Measurements from ENCODE around the gene SOBP.
A peak's percentile ranks its signal among the peaks of the same experiment; 100 is the strongest.

Gene SOBP

DNA sequence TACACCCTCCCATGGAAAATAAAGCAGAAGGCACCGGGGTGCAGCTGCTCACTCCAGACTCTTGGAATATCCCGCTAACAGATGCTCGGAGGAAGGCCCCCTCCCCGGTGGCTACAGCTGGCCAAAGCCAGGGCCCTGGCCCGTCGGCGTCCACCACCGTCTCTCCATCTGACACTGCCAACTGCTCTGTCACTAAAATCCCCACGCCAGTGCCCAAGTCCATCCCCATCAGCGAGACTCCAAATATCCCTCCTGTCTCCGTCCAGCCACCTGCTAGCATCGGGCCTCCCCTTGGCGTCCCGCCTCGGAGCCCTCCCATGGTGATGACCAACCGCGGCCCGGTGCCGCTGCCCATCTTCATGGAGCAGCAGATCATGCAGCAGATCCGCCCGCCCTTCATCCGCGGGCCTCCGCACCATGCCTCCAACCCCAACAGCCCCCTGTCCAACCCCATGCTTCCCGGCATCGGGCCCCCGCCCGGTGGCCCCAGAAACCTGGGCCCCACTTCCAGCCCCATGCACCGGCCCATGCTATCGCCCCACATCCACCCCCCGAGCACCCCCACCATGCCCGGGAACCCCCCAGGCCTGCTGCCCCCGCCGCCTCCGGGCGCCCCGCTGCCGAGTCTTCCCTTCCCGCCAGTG lies 143.9 kb downstream of the SOBP start:
- Histone ChIP-seq H3K4me1 (ENCODE audit: control insufficient read depth, insufficient read depth, low read length) (peaks cover 6% of the 10 kb centered on the region), H3K36me3 (ENCODE audit: control insufficient read depth in 2 of 2, insufficient read depth in 1 of 2, low read length in 2 of 2) (peaks cover 0 to 30% of the 10 kb centered on the region in 2 experiments; a peak in 1 of 3 replicates), H3K9me3 (ENCODE audit: control insufficient read depth, insufficient read depth, low read depth, low read length) (no peaks in the 10 kb centered on the region), H3K4me3 (ENCODE audit: low read depth, low read length) (no peak overlapping the region), H3K27ac (ENCODE audit: extremely low read depth, low read depth, low read length) (no peak overlapping the region)
- TF ChIP-seq ZNF449 (tag by site-specific recombination; IDR thresholded peaks at IDR 0.05) (no peak), ZNF155 (tag by site-specific recombination; IDR thresholded peaks at IDR 0.05) (no peak), ZNF610 (tag by site-specific recombination; IDR thresholded peaks at IDR 0.05; ENCODE audit: borderline replicate concordance) (no peak), ZNF202 (tag by site-specific recombination; IDR thresholded peaks at IDR 0.05; ENCODE audit: borderline replicate concordance) (peak; percentile 33; the same call in 1 of the 2 replicates), ZNF274 (IDR thresholded peaks at IDR 0.05; ENCODE audit: low read length) (no peak), ZNF274 (tag by site-specific recombination; IDR thresholded peaks at IDR 0.05; ENCODE audit: borderline replicate concordance) (no peak), ZNF701 (tag by site-specific recombination; IDR thresholded peaks at IDR 0.05) (no peak)
- POLR2A ChIA-PET, result no interaction called here
- CTCF ChIA-PET, result no interaction called here

DNA sequence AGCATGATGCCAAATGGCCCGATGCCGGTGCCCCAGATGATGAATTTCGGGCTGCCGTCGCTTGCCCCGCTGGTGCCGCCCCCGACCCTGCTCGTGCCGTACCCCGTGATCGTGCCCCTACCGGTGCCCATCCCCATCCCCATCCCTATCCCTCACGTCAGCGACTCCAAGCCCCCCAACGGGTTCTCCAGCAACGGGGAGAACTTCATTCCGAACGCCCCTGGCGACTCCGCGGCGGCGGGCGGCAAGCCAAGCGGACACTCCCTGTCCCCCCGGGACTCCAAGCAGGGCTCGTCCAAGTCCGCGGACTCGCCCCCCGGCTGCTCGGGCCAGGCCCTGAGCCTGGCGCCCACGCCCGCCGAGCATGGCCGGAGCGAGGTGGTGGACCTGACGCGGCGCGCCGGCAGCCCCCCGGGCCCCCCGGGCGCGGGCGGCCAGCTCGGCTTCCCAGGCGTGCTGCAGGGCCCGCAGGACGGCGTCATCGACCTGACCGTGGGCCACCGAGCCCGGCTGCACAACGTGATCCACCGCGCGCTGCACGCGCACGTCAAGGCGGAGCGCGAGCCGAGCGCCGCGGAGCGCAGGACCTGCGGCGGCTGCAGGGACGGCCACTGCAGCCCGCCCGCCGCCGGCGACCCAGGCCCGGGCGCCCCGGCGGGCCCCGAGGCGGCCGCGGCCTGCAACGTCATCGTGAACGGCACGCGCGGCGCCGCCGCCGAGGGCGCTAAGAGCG lies 144.6 kb downstream of the SOBP start:
- H3K27ac ChIP-seq (ENCODE audit: extremely low read depth, low read depth, low read length), result no peak overlapping the region
- H3K36me3 ChIP-seq (ENCODE audit: control insufficient read depth in 2 of 2, insufficient read depth in 1 of 2, low read length in 2 of 2), result peaks cover 0 to 30% of the 10 kb centered on the region in 2 experiments; a peak in 1 of 3 replicates
- TF ChIP-seq ZNF202 (tag by site-specific recombination; IDR thresholded peaks at IDR 0.05; ENCODE audit: borderline replicate concordance) (peak; percentile 71; the same call in 1 of the 2 replicates), ZNF132 (tag by site-specific recombination; IDR thresholded peaks at IDR 0.05; ENCODE audit: borderline replicate concordance) (no peak)
- H3K4me1 ChIP-seq (ENCODE audit: control insufficient read depth, insufficient read depth, low read length), result no peaks in the 10 kb centered on the region; the same call in 1 of the 2 replicates
- no peak overlapping the region for H3K4me3 ChIP-seq (ENCODE audit: low read depth, low read length)
- ChIA-PET CTCF (no interaction called here), POLR2A (no interaction called here)
- no peaks in the 10 kb centered on the region for H3K9me3 ChIP-seq (ENCODE audit: control insufficient read depth, insufficient read depth, low read depth, low read length)

DNA sequence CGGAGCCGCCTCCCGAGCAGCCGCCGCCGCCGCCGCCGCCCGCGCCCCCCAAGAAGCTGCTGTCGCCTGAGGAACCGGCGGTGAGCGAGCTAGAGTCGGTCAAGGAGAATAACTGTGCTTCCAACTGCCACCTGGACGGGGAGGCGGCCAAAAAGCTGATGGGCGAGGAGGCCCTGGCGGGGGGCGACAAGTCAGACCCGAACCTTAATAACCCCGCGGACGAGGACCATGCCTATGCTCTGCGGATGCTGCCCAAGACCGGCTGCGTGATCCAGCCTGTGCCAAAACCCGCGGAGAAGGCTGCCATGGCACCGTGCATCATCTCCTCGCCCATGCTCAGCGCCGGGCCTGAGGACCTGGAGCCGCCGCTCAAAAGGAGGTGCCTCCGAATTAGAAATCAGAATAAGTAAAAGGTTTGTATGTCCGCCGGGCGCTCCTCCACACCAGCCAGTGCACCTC lies 145.2 kb downstream of the SOBP start:
- POLR2A ChIA-PET, result no interaction called here
- CTCF ChIA-PET, result no interaction called here
- no peak overlapping the region for H3K4me3 ChIP-seq (ENCODE audit: low read depth, low read length)
- no peaks in the 10 kb centered on the region; the same call in 1 of the 2 replicates for H3K4me1 ChIP-seq (ENCODE audit: control insufficient read depth, insufficient read depth, low read length)
- H3K36me3 ChIP-seq (ENCODE audit: control insufficient read depth in 2 of 2, insufficient read depth in 1 of 2, low read length in 2 of 2), result peaks cover 0 to 30% of the 10 kb centered on the region in 2 experiments; a peak in 1 of 3 replicates
- no peaks in the 10 kb centered on the region for H3K9me3 ChIP-seq (ENCODE audit: control insufficient read depth, insufficient read depth, low read depth, low read length)
- no peak for TF ChIP-seq ZNF510 (tag by site-specific recombination; IDR thresholded peaks at IDR 0.05; ENCODE audit: insufficient replicate concordance)
- TF ChIP-seq ZNF843 (tag by site-specific recombination; IDR thresholded peaks at IDR 0.05), result no peak
- TF ChIP-seq SCRT1 (tag by site-specific recombination; IDR thresholded peaks at IDR 0.05; ENCODE audit: borderline replicate concordance), result no peak
- TF ChIP-seq ZNF341 (tag by site-specific recombination; IDR thresholded peaks at IDR 0.05; ENCODE audit: low read depth), result no peak
- TF ChIP-seq ZFP69B (tag by site-specific recombination; IDR thresholded peaks at IDR 0.05), result no peak
- TF ChIP-seq ZNF2 (tag by site-specific recombination; IDR thresholded peaks at IDR 0.05), result no peak
- TF ChIP-seq ZNF157 (tag by site-specific recombination; IDR thresholded peaks at IDR 0.05), result no peak
- no peak for TF ChIP-seq CTCF (tag by site-specific recombination; IDR thresholded peaks at IDR 0.05)
- TF ChIP-seq GLI2 (tag by site-specific recombination; IDR thresholded peaks at IDR 0.05; ENCODE audit: borderline replicate concordance, low read depth), result no peak
- no peak for TF ChIP-seq ZNF280C (tag by site-specific recombination; IDR thresholded peaks at IDR 0.05)
- H3K27ac ChIP-seq (ENCODE audit: extremely low read depth, low read depth, low read length), result no peak overlapping the region

Data from HEK293 (cell line).